ENCODE measurements around the gene MMEL1.
A peak's percentile ranks its signal among the peaks of the same experiment; 100 is the strongest.
"Not testable (repeated sequence)": the region's sequence is repeated elsewhere in the genome, so short reads cannot be mapped to it uniquely, and the experiment has no call there.

The MMEL1 gene

GRCh38 chr1:2632561-2633361, at the start of gene MMEL1:
Gene MMEL1 (minus strand): TSS chr1:2633016. CDS start chr1:2629484, 3,532 bp downstream.
- DNase-seq (ENCODE audit: low read depth in 1 of 2, low spot score in 1 of 2), result no peak

GRCh38 chr1:2676726-2677125, 43.9 kb upstream of the MMEL1 start:
- not testable (repeated sequence) for DNase-seq (ENCODE audit: low read depth in 1 of 2, low spot score in 1 of 2)

GRCh38 chr1:2671656-2672055, 38.8 kb upstream of the MMEL1 start:
- DNase-seq (ENCODE audit: low read depth in 1 of 2, low spot score in 1 of 2), result not testable (repeated sequence)

- peak in 1 of 2 donors; percentile 22 for DNase-seq (ENCODE audit: low read depth in 1 of 2, low spot score in 1 of 2)
These were observed 27.0 kb upstream of the MMEL1 start for GRCh38 chr1:2659806-2660205.

GRCh38 chr1:2657909-2658308, 25.1 kb upstream of the MMEL1 start:
- DNase-seq (ENCODE audit: low read depth in 1 of 2, low spot score in 1 of 2), result peak in 1 of 2 donors; percentile 12

GRCh38 chr1:2657124-2657523, 24.3 kb upstream of the MMEL1 start:
- DNase-seq (ENCODE audit: low read depth in 1 of 2, low spot score in 1 of 2), result peak in 1 of 2 donors; percentile 7

- not testable (repeated sequence) for DNase-seq (ENCODE audit: low read depth in 1 of 2, low spot score in 1 of 2)
These were observed 23.0 kb upstream of the MMEL1 start for GRCh38 chr1:2655598-2656434.

GRCh38 chr1:2654443-2654948, 21.7 kb upstream of the MMEL1 start:
- DNase-seq (ENCODE audit: low read depth in 1 of 2, low spot score in 1 of 2), result not testable (repeated sequence)

- peak; percentile 30 to 38 for DNase-seq (ENCODE audit: low read depth in 1 of 2, low spot score in 1 of 2)
These were observed 21.1 kb upstream of the MMEL1 start for GRCh38 chr1:2653741-2654442.

- DNase-seq (ENCODE audit: low read depth in 1 of 2, low spot score in 1 of 2), result not testable (repeated sequence)
These were observed 20.2 kb upstream of the MMEL1 start for GRCh38 chr1:2652926-2653571.

- DNase-seq (ENCODE audit: low read depth in 1 of 2, low spot score in 1 of 2), result not testable (repeated sequence)
These were observed 19.5 kb upstream of the MMEL1 start for GRCh38 chr1:2652152-2652925.

GRCh38 chr1:2650967-2651645, 18.3 kb upstream of the MMEL1 start:
- no peak for DNase-seq (ENCODE audit: low read depth in 1 of 2, low spot score in 1 of 2)

- DNase-seq (ENCODE audit: low read depth in 1 of 2, low spot score in 1 of 2), result no peak
These were observed 14.0 kb upstream of the MMEL1 start for GRCh38 chr1:2646837-2647236.

- DNase-seq (ENCODE audit: low read depth in 1 of 2, low spot score in 1 of 2), result peak in 1 of 2 donors; percentile 3
These were observed 13.0 kb upstream of the MMEL1 start for GRCh38 chr1:2645776-2646175.

- DNase-seq (ENCODE audit: low read depth in 1 of 2, low spot score in 1 of 2), result no peak
These were observed 12.3 kb upstream of the MMEL1 start for GRCh38 chr1:2645143-2645542.

GRCh38 chr1:2644591-2645101, 11.8 kb upstream of the MMEL1 start:
- peak in 1 of 2 donors; percentile 2 for DNase-seq (ENCODE audit: low read depth in 1 of 2, low spot score in 1 of 2)

GRCh38 chr1:2644171-2644570, 11.4 kb upstream of the MMEL1 start:
- peak in 1 of 2 donors; percentile 3 for DNase-seq (ENCODE audit: low read depth in 1 of 2, low spot score in 1 of 2)

GRCh38 chr1:2643414-2644077, 10.7 kb upstream of the MMEL1 start:
- peak in 1 of 2 donors; percentile 3 for DNase-seq (ENCODE audit: low read depth in 1 of 2, low spot score in 1 of 2)
